Coronary artery (tissue), 2 donors: Measurements from ENCODE around the gene RHBDF2.

Source experiments
- DNase-seq: peaks from one replicate; pipeline ENCODE4 v3.0.0-alpha.2; 2017; ENCODE audit warnings: low spot score
- H3K27ac ChIP-seq, 2 donors: fragments of 200-600 bp; sonication (generic); one replicate each; pipeline ENCODE4 v1.5.1; 2016 to 2019
- H3K4me3 ChIP-seq: fragments of 200-600 bp; sonication (generic); 2 replicates; pipeline ENCODE4 v1.5.1; 2016; ENCODE audit warnings: mild to moderate bottlenecking, moderate library complexity
- TF ChIP-seq, protein P1 (sequence below): fragments of 200-600 bp; sonication (generic); IDR thresholded peaks from one replicate; pipeline ENCODE4 v1.5.1; 2019; ENCODE audit warnings: antibody characterized with exemption

The RHBDF2 gene

DNA sequence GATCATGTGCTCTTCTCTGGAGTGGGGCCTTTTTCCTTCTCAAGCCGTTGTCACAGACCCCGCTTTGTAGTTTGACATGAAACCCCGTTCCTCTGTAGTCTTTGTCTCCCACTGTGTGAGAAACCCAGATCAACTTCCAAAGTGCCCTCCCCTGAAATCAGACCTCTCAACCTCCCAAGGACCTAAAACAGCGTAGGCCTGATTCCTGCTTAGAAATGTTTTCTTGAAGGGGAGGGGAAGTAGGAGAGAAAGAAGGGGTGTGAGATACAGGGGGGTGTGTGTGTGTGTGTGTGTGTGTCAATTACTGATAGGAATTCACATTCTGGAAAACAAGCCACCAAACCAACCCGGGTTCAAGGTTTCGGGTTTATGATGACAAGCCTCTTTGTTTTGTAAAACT, 49.7 kb downstream of the RHBDF2 start:
- H3K27ac ChIP-seq, result no peak overlapping the region
- H3K4me3 ChIP-seq, result peak overlapping the region; percentile 96
- no peak for DNase-seq
- TF ChIP-seq, protein P1, sequence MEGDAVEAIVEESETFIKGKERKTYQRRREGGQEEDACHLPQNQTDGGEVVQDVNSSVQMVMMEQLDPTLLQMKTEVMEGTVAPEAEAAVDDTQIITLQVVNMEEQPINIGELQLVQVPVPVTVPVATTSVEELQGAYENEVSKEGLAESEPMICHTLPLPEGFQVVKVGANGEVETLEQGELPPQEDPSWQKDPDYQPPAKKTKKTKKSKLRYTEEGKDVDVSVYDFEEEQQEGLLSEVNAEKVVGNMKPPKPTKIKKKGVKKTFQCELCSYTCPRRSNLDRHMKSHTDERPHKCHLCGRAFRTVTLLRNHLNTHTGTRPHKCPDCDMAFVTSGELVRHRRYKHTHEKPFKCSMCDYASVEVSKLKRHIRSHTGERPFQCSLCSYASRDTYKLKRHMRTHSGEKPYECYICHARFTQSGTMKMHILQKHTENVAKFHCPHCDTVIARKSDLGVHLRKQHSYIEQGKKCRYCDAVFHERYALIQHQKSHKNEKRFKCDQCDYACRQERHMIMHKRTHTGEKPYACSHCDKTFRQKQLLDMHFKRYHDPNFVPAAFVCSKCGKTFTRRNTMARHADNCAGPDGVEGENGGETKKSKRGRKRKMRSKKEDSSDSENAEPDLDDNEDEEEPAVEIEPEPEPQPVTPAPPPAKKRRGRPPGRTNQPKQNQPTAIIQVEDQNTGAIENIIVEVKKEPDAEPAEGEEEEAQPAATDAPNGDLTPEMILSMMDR, result no peak

DNA sequence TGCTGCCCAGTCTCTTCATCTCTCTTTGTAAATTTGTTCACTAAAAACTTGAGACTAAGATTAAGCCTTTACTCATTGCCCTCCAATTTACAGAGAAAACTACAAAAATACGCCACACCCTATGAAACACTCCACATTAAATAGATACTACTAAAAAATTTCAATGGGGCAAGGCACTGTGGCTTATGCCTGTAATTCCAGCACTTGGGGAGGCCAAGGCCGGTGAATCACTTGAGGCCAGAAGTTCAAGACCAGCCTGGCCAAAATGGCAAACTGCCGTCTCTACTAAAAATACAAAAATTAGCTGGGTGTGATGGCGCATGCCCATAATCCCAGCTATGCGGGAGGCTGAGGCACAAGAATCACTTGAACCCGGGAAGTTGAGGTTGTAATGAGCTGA, 52.1 kb downstream of the RHBDF2 start:
- TF ChIP-seq, protein P1, result no peak

DNA sequence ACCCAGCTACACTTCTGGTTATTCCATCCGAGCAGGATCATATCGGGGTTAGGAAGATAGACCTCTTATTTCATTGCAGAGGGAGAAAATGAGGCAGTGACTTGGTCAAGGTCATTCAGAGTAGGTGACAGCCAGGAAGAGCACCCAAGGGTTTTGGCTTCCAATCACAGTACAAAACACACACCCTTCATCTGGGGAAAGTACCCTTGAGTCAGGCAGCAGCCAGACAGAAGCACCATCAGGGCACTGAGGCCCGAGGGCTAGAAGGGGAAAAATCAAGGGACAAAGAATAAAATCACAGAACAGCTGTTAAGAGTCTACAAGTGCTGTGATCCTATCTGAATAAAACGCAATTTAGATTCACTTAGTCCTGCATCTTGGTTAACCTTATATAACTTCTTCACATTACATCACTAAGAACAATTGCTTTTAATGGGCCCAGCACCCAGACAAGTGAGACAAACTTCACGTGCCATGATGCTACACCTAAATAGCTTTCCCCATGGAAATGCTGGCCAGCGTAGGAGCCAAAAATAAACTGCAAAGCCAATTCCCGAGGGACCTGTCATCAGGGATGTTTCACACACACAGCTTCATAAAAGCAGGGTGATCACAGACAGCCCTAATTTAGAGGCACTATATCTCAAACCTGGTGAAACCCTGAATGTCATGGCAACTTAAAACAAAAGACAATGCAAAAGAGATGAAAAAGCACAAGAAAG, 53.1 kb downstream of the RHBDF2 start:
- TF ChIP-seq, protein P1, result no peak
- Histone ChIP-seq H3K27ac (no peak overlapping the region), H3K4me3 (no peak overlapping the region)
- no peak for DNase-seq

More for the DNA sequence above, 52.1 kb downstream of the RHBDF2 start:
- H3K4me3 ChIP-seq, result no peak overlapping the region
- H3K27ac ChIP-seq, result no peak overlapping the region
- DNase-seq, result no peak

DNA sequence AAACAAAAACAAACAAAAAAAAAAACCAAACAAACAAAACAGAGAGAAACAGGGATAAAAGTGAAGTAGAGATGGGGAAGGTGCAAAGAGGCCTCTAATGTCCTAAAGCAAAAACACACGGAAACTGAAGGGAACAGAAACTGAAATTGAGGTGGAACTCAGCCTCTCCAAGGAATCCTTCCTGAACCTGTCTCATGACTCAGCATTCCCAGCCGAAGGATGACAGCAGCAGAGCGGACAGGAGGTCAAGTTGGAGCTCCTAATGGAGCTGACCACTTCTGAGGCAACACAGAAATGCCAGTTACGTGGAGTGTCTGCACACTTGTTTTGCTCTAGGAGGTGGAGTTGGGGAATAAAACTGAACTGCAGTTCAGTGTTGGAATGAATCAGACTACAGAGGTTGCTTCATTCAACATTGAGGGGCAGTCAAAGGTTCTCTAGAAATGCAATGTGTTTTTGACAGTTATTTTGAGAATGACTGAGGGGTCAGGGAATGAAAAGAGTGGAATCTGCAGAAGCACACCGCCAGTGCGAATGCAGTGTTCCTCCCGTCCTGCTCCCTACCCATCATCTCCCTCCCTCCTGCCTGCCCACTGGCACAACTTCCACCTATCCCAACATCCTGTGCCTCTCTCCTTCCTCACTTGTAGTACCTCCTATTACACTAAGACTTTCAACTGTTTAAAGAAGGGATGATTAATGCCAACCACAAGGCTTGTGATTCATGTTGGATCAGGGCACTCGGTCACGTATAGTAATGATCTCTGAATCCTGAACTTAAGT, 54.6 kb downstream of the RHBDF2 start:
- DNase-seq, result no peak
- no peak overlapping the region for H3K4me3 ChIP-seq
- TF ChIP-seq, protein P1, result no peak
- H3K27ac ChIP-seq, result no peak overlapping the region

DNA sequence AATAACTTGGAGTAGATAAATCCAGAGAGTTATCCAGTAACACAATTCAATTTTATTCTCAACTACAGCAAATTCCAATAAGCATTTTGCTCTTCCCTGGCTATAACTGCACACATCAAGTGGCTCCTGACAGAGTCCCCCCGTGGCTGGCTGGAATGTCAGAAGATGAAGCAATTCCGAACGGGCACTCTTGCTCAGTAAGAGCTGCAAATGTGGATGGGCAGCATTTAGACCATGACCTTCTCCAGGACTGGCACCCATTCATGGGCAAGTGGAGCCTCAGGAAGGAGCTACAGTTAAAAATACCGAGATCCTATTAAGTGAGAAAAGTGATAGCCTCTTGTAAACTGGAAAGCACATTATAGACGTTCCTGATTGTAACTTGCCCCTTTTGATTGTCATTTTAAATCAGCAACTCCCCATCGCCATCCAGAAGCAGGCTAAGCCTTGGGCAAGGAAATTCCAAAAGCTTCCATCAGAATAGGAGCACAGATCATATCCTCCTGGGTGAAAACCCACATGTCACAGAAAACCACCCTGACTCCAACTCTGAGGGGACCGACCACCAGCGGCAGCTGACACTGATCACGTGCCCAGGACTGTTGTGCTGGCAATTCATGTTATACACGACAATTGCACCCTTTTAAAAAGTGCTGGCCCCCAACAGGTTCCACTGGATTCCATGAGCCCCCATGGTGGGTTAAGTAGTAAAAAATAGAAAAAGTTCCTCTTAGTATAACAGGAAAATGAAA, 55.4 kb downstream of the RHBDF2 start:
- Histone ChIP-seq H3K27ac (no peak overlapping the region), H3K4me3 (no peak overlapping the region)
- no peak for DNase-seq
- TF ChIP-seq, protein P1, result no peak

DNA sequence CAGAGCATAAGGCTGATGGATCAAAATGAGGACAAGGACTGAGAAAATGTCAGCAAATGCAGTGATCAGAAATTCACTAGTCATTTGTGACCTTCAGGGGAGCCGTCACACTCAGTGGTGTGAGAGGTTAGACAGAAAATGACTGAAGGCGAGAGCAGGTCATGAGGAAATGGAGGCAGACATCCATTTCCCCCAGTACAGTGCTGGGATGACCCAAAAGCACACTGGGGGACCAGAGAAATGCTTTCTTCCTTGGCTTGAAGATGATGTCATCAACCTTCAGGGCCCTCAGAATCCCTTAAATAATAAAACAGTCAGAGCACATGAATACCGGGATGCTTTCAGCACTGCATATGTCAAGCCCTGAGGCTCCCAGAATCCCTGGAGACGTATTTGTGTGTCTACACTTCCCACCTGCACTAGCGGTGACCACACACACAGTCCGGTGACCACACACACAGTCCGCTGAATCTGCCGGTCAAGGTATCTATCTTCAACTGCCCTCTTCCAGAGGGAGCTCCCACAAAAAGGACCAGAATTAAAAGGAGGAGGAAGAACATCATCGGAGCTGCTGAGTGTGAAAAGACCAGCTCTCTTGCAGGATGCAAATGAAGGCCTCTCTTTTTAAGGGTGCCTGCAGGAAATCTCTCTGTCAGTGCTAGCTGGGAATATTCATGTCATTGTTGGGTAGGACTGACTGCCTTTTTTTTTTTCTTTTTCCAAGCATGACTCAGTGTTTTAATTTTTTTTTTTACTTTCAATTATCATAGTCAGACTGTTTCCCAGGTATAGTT, 56.5 kb downstream of the RHBDF2 start:
- Histone ChIP-seq H3K27ac (no peak overlapping the region), H3K4me3 (no peak overlapping the region)
- TF ChIP-seq, protein P1, result no peak
- no peak for DNase-seq
